ENCODE data around the gene ZNF334.

ZNF334 gene

GRCh38 chr20:46484954-46485353 lies 28.4 kb downstream of the ZNF334 start:
- DNase-seq, result no peak

- DNase-seq, result no peak
Measured at GRCh38 chr20:46483879-46484278, 29.5 kb downstream of the ZNF334 start.

GRCh38 chr20:46482864-46483263 lies 30.5 kb downstream of the ZNF334 start:
- no peak for DNase-seq

GRCh38 chr20:46477640-46478039 lies 35.7 kb downstream of the ZNF334 start:
- DNase-seq, result no peak

- no peak for DNase-seq
Measured at GRCh38 chr20:46477225-46477624, 36.1 kb downstream of the ZNF334 start.

DNA sequence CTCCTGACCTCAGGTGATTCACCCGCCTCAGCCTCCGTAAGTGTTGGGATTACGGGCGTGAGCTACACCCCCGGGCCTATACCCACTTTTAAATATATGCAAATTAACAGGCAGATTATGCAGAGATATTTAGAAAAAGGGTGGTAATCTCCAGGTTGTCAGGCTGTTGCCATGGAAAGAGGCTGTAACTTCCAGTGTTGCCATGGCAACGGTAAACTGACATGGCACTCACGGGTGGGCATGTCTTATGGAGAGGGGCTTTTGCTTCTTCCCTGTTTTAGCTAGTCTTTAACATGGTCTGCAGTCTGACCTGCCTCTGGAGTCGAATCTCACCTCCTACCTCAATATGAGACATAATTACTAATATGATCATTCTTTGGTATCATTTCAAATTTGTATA lies 44.9 kb downstream of the ZNF334 start:
- DNase-seq, result no peak

DNA sequence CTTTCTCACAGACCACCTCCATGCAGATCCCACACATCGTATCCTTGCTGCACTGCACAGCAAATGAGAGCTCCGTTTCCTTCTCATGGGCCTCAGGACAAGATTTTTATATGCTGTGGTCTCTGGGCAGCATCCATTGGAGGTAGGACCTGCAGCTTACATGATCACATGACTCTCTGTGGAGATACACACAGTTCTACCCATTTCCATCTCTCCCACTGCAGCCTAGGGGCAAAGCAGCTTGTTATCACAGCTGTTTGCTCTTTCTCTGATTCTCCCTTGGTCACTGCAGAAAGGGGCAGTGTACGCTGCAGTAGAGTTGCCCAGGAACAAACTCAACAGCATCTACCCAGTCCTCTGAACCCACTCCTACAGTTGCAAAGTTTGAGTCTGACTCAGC lies 48.9 kb downstream of the ZNF334 start:
- no peak for DNase-seq

DNA sequence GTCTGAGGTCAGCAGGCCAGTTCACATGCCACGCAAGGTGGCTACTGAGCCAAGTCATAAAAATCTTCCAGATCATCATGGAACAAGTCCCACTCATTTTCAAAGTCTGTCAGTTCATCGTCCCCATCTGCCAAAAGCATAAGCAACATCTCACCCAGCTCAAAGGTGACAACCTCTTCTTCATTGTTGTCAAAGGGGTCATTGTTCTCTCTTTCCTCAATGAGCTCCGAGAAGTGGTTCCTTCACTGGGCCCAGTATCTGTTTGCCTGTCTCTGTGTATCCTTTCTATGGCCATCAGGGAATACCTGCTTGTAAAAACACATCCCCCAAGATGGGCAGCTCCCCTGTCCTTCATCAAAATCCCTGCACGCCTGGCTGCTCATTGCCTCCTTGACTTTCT lies 49.5 kb downstream of the ZNF334 start:
- DNase-seq, result no peak

- DNase-seq, result no peak
Measured at GRCh38 chr20:46461808-46462207, 51.6 kb downstream of the ZNF334 start.

GRCh38 chr20:46458866-46459750 lies 54.3 kb downstream of the ZNF334 start:
- no peak for DNase-seq

DNA sequence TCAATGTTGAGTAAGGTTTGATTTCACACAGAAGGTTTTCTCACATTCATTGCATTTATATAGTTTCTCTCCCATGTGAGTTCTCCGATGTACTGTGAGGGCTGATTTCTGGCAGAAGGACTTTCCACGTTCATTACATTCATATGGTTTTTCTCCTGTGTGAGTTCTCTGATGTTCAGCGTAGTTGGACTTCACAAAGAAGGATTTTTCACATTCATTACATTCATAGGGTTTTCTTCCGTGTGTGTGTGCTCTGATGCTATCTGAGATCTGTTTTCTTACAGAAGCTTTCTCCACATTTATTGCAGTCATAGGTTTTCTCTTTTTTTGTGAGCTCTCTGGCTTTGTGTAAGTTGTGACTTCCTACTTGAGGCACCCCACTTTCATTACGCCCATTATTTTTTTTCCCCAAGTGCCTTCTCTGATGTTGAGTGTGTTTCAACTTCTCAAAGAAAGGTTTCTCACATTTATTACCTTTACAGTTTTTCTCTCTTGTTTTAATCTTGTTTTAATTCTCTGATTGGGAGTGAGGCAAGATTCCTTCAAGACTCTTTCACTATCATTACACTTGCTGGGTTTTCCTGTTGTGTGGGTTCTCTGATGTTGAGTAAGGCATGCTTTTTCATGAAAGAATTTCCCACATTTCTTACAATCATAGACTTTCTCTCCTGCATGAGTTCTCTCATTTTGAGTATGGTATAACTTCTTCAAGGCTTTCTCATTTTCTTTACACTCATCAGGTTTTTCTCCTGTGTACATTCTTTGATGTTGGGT lies 56.9 kb downstream of the ZNF334 start:
- DNase-seq, result no peak

- DNase-seq, result no peak
Measured at GRCh38 chr20:46455729-46456128, 57.6 kb downstream of the ZNF334 start.
